Transverse colon (tissue), 3 donors: ENCODE results near the gene FAM210A.

Source experiments
- POLR2A ChIP-seq: fragments of 450-650 bp; IDR thresholded peaks from one replicate; pipeline ENCODE4 v1.6.1; 2016; ENCODE audit warnings: antibody characterized with exemption, mild to moderate bottlenecking, moderate library complexity
- TF ChIP-seq, protein P1 (sequence below), 5 experiments: fragments of 200-600 bp in 3 of 5; fragments of 450-650 bp in 2 of 5; sonication (generic) in 3 of 5; IDR thresholded peaks; 1 replicate in 2 of 5; 2 replicates in 3 of 5; pipeline ENCODE4 v1.5.1; 2016 to 2017; ENCODE audit warnings: antibody characterized with exemption in 5 of 5, inconsistent platforms in 3 of 5, mild to moderate bottlenecking in 2 of 5, moderate library complexity in 1 of 5

DNA sequence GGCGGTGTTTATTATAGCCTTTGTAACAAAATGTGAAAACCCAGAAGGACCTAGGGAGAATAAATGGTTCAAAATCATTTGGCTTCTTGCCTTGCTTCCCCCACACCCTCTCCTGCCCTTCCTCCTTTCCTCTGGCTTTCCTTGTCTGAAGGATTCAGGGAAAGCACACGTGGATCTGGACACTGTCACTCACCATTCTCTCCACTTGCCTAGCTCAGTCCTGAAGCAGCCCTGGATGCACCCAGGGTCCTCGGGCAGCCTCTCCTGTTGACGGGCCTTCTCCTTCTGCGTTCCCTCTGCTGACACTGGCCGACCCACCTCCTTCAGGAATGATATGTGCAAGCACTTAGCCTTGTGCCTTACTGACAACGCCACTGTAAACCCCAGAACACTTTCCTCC, 68.4 kb downstream of the FAM210A start:
- TF ChIP-seq, protein P1, sequence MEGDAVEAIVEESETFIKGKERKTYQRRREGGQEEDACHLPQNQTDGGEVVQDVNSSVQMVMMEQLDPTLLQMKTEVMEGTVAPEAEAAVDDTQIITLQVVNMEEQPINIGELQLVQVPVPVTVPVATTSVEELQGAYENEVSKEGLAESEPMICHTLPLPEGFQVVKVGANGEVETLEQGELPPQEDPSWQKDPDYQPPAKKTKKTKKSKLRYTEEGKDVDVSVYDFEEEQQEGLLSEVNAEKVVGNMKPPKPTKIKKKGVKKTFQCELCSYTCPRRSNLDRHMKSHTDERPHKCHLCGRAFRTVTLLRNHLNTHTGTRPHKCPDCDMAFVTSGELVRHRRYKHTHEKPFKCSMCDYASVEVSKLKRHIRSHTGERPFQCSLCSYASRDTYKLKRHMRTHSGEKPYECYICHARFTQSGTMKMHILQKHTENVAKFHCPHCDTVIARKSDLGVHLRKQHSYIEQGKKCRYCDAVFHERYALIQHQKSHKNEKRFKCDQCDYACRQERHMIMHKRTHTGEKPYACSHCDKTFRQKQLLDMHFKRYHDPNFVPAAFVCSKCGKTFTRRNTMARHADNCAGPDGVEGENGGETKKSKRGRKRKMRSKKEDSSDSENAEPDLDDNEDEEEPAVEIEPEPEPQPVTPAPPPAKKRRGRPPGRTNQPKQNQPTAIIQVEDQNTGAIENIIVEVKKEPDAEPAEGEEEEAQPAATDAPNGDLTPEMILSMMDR (IDR thresholded peaks at IDR 0.05), result no peak
- TF ChIP-seq POLR2A, result no peak
